PFSK-1 (cell line): ENCODE results near the gene P2RY12.

ENCODE experiments used
- FOXP2 ChIP-seq: optimal IDR thresholded peaks from 2 replicates; pipeline ENCODE3; 2011; ENCODE audit warnings: borderline replicate concordance, control low read depth, inconsistent platforms; ENCODE audit not compliant: insufficient read depth; ENCODE audit errors: extremely low read length, extremely low read depth
- POLR2AphosphoS5 ChIP-seq: IDR thresholded peaks from 2 replicates; pipeline ENCODE4 v1.6.1; 2012; ENCODE audit warnings: low read depth, mild to moderate bottlenecking, control low read depth, low read length, moderate library complexity
- SIN3A ChIP-seq: IDR thresholded peaks from 2 replicates; pipeline ENCODE4 v1.6.1; 2012; ENCODE audit warnings: mild to moderate bottlenecking, low read length, moderate library complexity, borderline replicate concordance; ENCODE audit not compliant: insufficient read depth
- TAF1 ChIP-seq: IDR thresholded peaks from 2 replicates; pipeline ENCODE4 v1.6.1; 2012; ENCODE audit warnings: low read length, control low read depth, borderline replicate concordance; ENCODE audit not compliant: insufficient read depth
- TF ChIP-seq, protein P1 (sequence below), 2 experiments: IDR thresholded peaks; 2 replicates each; pipeline versions ENCODE4 v1.6.1 to v1.8.0; 2011 to 2012; ENCODE audit warnings: low read depth in 2 of 2, low read length in 2 of 2, control low read depth in 1 of 2, inconsistent platforms in 1 of 2, mild to moderate bottlenecking in 1 of 2, moderate library complexity in 1 of 2; ENCODE audit not compliant: insufficient read depth in 1 of 2

The P2RY12 gene

DNA sequence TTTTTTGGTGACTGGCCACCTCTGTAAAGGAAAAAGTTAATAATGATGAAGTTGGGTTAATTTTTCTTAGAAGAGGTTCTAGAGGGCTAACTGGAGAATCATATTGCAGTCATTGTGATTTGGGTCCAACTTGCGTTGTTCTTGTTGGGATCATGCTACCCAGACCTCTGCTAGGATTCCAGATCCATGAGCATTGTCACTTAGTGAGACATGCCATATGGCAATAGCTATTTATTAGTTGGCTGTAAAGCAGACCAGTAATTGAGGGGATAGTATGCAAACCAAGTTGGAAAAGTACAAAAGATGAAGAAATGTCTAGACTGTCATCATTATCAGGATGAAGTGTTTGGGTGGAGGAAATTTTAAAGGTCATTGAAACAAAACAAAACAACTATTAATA, 30.7 kb upstream of the P2RY12 start:
- TF ChIP-seq, protein P1, sequence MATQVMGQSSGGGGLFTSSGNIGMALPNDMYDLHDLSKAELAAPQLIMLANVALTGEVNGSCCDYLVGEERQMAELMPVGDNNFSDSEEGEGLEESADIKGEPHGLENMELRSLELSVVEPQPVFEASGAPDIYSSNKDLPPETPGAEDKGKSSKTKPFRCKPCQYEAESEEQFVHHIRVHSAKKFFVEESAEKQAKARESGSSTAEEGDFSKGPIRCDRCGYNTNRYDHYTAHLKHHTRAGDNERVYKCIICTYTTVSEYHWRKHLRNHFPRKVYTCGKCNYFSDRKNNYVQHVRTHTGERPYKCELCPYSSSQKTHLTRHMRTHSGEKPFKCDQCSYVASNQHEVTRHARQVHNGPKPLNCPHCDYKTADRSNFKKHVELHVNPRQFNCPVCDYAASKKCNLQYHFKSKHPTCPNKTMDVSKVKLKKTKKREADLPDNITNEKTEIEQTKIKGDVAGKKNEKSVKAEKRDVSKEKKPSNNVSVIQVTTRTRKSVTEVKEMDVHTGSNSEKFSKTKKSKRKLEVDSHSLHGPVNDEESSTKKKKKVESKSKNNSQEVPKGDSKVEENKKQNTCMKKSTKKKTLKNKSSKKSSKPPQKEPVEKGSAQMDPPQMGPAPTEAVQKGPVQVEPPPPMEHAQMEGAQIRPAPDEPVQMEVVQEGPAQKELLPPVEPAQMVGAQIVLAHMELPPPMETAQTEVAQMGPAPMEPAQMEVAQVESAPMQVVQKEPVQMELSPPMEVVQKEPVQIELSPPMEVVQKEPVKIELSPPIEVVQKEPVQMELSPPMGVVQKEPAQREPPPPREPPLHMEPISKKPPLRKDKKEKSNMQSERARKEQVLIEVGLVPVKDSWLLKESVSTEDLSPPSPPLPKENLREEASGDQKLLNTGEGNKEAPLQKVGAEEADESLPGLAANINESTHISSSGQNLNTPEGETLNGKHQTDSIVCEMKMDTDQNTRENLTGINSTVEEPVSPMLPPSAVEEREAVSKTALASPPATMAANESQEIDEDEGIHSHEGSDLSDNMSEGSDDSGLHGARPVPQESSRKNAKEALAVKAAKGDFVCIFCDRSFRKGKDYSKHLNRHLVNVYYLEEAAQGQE (IDR thresholded peaks at IDR 0.05; ENCODE audit: insufficient read depth in 1 of 2, low read depth in 2 of 2, low read length in 2 of 2) = no peak
- TF ChIP-seq TAF1 = no peak
- no peak for TF ChIP-seq SIN3A
- TF ChIP-seq FOXP2 = no peak
- no peak for TF ChIP-seq POLR2AphosphoS5

DNA sequence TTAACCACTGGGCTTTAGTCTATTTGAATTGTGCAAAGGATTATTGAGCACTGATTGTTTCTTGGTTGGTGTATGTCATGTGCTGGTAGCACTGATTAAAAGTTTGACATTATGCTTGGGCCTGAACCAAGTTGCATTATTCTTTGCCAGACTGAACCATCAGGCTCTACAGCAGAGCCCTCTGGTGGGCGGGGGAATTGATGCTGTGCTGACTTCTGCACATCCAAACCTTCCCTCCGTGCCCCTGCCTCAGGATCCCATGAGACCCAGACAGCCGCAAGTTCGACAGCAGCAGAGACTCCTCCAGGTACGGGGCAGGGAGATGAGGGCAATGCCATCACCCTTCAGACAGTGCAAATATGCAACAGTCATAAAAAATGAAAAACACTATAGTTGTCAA, 28.4 kb upstream of the P2RY12 start:
- TF ChIP-seq, protein P1 (IDR thresholded peaks at IDR 0.05; ENCODE audit: insufficient read depth in 1 of 2, low read depth in 2 of 2, low read length in 2 of 2) = no peak
- TF ChIP-seq SIN3A (no peak), POLR2AphosphoS5 (no peak), FOXP2 (no peak), TAF1 (no peak)

DNA sequence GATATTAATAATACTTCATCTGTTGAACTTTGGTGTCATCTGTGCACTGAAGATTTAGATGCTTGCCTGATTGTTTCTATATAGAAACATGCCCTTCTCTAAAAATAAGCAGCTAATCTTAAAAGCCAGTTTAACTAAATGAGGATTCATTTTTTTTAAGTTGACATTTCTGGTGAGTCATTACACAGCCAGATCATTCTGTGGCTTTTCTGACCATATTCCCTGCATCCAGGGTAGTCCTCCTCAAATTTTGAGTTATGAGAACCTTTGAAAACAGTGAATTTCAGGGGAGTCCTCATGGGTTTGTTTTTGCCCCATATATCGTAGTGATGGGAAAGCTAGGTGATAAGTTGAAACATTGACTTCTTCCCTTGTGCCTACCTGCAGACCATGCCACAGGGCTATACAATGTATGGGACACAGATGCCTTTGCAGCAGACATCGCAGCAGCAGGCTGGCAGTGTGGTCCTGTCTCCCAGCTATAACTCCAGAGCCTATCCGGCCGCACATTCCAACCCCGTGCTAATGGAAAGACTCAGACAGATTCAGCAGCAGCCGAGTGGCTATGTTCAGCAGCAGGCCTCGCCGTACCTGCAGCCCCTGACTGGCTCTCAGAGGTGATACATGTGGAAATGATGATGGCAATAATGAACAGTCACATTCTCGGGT, 26.5 kb upstream of the P2RY12 start:
- TF ChIP-seq POLR2AphosphoS5 (no peak), TAF1 (no peak), FOXP2 (no peak), SIN3A (no peak)
- TF ChIP-seq, protein P1 (IDR thresholded peaks at IDR 0.05; ENCODE audit: insufficient read depth in 1 of 2, low read depth in 2 of 2, low read length in 2 of 2) = no peak

DNA sequence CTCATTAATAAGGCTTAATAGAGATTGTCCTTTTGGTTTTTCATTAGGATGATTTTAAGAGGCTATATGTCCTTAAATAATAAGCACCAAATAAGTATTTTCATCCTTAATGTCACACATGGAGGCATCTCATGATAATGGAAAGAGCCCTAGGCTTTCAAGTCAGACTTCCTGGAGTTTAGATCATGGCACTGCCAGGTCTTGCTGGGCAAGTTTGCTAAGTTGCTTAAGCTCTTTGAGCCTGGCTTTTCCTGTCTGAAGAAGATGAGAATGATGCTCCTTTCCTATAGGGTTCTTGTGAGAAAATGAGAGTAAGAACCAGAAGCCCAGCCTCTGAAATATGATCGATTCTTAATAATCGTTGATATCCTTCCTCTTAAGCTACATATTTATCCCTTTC, 23.4 kb upstream of the P2RY12 start:
- TF ChIP-seq POLR2AphosphoS5 (no peak), TAF1 (no peak), SIN3A (no peak), FOXP2 (no peak)
- TF ChIP-seq, protein P1 (IDR thresholded peaks at IDR 0.05; ENCODE audit: insufficient read depth in 1 of 2, low read depth in 2 of 2, low read length in 2 of 2) = no peak

DNA sequence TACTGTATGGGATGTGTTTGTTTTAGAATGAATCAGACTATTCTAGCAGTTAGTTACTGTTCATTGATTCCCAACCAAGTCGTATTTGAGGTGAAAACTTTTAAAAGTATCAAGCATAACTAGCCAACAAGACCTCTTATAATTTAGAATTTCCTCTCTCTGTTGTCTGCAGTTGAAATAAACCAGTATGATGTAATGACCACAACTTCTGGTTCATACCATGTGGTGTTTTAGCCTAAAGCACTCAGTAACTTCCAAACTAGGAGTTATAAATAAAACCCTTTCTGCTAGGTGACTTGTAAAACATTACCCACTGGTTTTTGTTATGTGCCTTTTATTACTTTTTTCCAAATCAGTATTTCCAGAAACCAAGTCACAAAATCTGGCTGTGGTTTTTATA, 19.8 kb upstream of the P2RY12 start:
- no peak for TF ChIP-seq TAF1
- TF ChIP-seq, protein P1 (IDR thresholded peaks at IDR 0.05; ENCODE audit: insufficient read depth in 1 of 2, low read depth in 2 of 2, low read length in 2 of 2) = no peak
- no peak for TF ChIP-seq POLR2AphosphoS5
